Measurements from ENCODE around the gene ENDOV. TPM values are rescaled to one million over a fixed set of nuclear protein-coding genes. Genes with fewer than 3 reads are reported as not detected.

The ENDOV gene
- total RNA-seq, 2 donors from 2014 or later, result 10.3 to 11.7 TPM

DNA sequence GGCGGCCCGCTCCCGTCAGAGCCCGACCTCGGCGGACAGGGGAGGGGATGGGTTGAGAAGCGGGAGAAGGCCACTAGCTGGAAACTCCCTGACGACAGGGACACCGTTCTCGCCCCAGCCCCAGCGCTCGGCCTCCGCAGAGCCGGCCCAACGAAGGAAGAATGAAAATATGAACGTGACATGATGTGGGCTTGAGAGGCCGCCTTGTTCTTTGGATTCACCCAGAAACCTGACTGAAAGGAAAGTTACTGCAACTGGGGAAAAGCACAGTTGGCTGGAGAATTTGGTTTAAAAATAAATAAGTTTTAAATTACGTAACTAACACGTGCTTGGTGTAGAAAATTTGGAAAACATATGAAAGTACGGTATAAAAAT lies 40.4 kb downstream of the ENDOV start:
- intact Hi-C loops (cut with DNase I), result no loop called here
- DNase-seq (peak; percentile 70), ATAC-seq (peak; percentile 29 to 67)

DNA sequence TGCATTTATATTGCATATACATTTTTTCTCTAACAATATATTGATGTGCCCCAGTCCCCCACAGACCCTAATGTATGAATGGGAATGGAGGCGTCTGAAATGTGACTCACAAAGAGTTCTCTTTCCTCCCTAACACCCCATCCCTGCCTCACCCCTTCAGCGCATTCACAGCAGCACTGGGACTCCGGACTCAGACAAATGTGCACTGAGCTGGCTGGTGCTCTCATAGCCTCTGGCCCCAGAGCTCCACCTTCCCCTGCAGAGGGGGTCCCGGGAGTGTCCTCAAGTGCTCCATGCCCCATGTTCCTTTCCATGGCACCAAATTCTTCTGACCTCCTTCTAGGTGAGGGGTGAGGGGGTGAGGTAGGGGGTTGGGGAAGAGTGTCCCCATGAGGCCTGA lies 40.8 kb downstream of the ENDOV start:
- intact Hi-C loops (cut with DNase I), result no loop called here
- DNase-seq (no peak), ATAC-seq (no peak)

DNA sequence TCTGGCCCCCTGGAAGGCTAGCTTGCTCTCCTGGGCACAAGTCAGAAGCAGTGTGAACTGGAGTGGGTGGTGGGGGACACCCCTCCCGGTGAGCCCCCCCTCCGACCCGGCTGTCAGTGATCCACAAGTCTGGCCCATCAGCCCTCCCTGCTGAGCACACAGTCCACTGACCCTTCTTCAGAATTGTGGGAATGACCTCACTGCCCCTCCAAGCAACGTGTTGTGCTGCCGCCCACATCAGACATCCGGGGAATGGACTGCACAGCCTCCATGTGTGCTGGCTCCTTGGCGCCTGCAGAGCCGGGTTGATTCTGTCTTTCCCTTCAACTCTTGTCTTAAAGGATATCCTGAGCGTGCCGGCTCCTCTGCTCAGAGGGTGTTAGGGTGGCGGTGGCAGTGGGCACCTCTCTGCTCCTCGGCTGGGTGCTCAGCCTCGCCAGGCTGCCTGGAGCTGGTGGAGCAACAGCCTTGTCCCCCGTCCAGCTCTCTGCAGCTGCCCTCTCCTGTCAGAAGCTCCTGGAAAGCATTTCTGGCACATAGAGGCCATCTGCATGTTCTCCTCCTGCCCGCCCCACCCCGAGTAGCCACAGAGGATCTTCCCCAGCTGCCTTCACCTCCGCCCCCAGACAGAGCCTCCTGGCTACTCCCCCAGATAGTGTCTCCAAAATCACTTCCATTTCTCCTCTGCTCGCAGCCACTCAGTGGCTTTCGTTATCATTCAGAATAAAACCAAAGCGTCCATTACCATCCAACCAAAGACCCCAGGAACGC lies 41.7 kb downstream of the ENDOV start:
- DNase-seq (no peak), ATAC-seq (no peak)
- intact Hi-C loops (cut with DNase I), result no loop called here

DNA sequence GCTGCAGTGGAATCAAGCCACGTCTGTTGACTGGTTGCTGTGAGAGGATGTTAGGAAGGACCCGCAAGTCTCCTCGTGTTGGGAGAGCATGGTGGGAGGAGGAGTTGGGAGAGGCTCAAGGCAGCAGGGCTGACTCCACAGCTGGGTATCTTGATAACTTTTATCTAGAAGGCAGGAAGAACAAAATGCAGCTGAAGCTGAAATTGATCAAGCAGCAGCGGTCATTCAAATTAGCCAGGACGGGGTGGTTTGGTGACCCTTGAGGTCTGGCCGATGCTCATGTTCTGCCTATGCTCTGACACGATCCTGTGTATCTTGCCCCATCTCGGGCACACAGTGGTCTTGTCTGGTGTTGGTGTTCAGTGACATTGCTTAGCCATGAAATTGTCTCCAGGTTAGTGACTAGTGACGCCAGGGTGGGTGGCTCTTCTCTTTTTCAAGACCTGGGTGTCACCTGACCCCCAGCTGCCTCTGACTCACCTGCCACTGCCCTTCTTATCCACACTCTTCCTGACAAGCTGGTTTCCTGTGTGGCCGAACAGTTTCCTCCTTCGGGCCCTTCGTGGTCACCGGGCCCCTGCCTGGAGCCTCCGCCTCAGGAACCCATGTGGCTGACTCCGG lies 42.4 kb downstream of the ENDOV start:
- no peak for DNase-seq
- ATAC-seq, result no peak
- intact Hi-C loops (cut with DNase I), result no loop called here

DNA sequence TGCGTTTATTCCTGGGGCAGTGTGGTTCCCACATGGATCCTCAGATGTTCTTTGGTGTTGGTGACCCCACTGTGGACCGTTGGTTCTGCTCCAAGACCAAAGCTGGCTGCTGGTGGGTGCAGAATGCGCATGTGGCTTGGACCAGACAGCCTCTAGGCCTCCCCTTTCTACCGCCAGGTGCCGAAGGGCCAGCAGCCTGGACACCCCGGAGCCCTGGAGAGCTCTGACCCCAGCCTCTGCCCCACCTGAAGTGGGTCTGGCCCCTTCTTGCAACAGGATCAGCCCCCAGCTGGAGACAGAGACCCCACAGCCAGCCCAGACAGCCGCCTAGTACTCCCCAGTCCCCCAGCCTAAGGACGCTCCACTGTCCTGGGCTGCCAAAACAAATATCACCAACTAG lies 43.0 kb downstream of the ENDOV start:
- ATAC-seq (no peak), DNase-seq (no peak)
- intact Hi-C loops (cut with DNase I), result no loop called here

DNA sequence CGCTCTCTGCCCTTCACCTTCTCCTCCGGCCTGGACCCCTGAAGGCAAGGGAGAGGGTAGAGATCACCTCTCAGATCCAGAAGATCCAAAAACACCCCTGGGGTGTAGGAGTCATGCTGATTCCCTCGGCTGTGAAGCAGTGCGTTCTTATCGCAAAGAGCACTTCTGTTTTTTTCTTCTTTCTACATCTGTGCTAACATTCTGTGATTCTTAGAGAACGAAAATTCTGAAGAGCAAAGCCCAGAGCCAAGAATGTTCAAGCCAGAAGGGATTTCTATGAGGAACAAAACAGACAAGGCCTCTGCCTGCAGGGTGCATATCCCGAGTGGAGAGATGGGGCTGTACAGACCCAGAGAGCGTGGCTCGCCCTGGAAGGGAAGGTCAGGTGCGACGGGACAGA lies 44.3 kb downstream of the ENDOV start:
- DNase-seq (no peak), ATAC-seq (no peak)
- intact Hi-C loops (cut with DNase I), result no loop called here

DNA sequence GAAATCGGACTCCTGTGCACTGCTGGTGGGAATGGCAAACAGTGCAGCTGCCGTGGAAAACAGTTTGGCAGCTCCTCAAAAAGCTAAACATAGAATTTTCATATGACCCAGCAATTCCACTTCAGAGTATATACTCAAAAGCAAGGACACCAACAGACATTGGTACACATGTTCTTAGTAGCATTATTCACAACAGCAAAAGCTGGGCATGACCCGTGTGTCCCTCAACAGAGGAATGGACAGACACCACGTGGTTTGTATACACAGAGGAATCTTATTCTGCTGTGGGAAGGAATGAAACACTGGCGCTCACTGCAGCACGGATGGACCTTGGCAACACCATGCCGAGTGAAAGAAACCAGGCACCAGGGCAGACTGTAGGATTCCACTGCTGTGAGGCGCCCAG lies 45.5 kb downstream of the ENDOV start:
- ATAC-seq (peak; percentile 12 to 16), DNase-seq (no peak)
- intact Hi-C loops (cut with DNase I), result no loop called here

DNA sequence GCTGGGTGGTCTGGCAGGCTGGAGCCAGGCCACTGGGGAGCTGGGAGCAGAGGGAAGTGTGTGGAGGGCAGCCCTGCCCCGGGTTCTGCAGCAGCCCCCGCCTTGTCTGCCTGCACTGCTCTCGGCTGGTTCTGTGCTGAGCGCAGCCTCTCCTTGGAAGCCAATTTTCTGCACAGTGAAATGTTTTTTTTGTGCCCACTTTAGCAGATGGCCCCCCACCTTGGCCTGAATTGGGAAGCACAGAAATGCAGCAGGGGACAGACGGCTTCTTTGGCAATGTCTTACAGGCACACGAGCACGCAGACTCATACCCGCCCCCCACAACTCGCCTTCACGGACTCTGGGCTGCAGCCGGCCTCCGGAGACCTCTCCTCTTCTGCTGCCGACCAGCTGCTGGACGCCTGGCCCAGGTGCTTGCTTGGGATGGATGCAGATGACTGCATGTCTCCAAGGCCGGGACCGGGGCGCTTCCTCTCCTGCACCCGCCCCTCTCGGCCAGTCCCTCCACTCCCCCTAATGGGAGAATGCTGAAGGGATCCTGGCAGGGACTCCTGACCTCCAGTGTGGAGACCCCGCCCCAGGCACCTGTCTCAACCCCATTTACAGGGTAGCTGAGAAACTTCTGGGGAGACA lies 46.7 kb downstream of the ENDOV start:
- ATAC-seq (no peak), DNase-seq (no peak)
- intact Hi-C loops (cut with DNase I), result no loop called here

DNA sequence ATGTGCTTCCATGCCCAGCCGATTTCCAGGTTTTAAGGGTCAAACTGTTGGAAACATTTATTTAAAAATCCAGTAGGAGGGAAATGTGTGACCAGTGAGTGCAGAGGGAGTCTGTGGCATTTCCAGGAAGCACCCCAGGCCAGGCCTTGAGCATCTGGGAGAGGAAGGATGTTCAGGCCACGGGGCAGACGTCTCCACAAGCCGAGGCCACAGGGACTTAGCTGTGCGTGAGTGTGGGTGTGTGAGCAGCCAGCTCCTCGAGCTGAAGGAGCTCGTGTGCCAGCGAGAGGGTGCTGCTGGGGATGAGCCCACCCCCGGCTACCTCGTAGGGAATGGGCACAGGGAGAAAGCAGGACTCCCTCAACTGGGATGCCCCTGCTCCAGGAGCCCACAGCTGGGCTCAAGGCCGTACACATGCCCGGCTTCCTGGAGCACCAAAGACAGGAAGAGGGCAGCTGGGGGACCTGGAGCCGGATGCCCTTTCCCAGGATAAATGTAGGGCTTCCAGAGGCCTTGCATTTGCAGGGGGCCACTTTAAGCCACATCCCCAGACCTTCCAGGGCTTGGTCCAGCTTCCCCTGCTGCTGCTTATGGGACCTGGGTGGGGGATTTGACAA lies 48.9 kb downstream of the ENDOV start:
- intact Hi-C loops (cut with DNase I), result no loop called here
- ATAC-seq (no peak), DNase-seq (no peak)

DNA sequence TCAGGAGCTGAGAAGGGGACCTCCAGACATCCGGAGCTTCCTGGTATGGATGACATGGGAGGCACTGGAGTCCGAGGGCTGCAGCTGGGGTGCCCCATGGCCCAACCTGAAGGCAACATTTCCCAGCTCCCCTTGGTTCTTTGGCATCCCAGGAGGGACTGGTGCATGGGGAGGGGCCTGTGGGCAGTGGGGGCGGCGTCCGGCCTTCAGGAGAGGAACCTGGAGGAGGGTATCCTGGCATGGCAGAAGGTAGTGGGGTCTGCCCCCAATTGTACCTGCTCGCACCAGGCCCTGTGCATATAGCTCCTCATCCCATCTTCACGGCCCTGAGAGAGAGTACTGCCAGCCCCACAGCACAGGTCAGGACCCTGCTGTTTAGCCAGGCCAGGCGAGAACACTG lies 49.5 kb downstream of the ENDOV start:
- ATAC-seq (no peak), DNase-seq (no peak)
- intact Hi-C loops (cut with DNase I), result no loop called here

DNA sequence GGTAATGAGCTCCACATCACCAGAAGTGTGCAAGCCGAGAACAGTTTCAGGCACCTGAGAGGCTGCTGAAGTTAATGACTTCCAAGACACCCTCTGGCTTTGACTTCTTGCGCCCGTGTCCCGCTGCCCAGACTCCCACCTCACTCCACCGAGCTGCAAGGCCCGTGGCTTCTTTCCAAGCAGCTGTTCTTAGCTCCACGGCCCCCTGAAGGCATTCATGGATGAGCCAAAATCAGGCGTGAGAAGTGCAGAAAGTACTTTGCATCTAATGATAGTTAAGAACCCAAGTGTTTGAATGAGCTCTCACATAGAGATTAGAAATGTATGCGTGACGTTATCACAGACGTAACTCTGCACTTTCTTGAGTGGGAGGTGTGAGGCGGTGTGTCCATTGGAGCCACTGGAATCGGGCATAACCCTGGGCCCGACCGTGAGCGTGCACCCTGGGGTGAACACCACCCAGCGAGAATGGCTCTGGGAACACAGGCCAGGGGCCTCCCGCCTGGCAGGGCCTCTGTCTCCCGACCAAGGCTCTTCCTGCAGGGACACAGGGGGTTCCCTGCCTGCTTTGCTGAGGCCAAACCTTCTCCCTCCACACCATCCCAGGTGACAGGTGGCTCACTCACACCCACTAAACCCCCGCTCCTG lies 50.5 kb downstream of the ENDOV start:
- ATAC-seq, result no peak
- intact Hi-C loops (cut with DNase I), result no loop called here
- no peak for DNase-seq

DNA sequence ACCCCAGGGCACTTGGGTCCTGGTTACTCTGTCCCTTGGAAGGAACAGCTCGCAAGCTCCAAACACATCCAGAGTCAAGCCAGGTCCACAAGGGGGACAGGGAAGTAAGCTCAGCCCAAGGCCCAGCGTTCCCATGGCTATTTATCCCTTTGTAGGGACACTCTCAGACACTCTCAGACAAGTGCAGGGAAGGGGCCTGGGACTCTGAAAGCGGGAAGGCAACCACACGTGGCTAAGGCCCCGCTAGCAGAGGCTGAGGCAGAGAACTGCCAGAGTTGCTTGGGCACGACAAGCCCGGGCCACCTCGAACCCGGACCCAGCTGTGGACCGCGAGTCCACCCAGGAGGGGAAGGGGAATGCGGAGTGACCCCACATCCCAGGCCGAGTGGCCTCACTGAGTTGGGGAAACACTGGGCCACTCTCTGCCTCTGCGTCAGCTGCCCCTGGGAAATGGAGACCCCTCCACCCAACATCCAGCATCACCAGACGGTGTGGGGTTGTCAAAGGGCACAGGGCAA lies 51.3 kb downstream of the ENDOV start:
- ATAC-seq, result no peak
- no peak for DNase-seq
- intact Hi-C loops (cut with DNase I), result no loop called here

DNA sequence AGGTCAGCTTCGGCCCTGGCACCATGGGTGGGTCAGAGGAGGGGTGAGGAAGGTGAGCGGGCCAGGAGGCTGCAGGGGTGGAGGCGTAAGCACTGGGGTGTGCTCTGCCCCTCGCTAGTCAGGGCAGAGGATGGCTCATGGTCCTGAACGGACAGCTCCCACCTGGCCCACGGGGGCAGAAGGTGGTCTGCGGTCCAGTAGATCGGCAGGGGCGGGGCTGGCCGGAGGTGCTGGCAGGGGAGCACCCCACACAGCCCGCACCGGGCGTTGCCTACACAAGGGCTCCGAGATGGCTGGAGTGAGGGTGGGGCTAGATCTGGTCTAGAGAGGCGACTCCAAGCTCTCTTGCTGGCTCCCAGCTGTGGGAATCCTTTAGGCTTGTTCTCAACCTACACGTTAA lies 53.3 kb downstream of the ENDOV start:
- peak in 1 of 2 donors; percentile 30 for ATAC-seq
- no peak for DNase-seq
- intact Hi-C loops (cut with DNase I), result no loop called here

DNA sequence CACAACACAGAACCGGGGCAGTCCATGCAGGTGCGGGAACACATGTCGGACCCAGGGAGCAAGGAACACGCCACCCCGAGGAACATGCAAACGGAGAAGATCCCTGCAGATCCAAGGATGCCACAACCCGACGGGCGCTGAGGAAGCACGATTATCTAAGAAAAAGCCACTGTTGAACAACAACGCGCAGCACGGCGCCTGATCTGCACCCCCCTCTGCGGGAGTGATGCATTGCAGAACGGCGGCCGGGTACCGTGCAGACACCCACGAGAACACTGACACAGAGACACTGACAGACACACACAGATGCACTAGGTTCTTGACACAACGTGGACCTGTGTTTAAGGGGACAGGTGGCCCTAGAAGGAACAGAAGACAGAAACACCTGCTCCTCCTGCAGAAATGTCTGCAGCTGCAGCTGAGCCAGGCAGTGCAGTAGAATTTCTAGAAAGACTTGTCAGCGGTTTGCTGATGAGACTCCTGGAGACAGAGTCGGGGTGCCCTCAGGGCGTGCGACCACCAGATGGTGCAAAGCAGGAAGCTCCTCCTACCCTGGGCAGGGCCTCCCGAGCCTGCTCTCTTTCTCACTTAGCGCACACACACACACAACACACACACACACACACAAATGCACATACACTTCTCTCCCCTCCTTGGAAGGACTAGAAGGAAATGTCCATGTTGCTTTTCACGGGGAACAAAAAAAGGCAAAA lies 54.0 kb downstream of the ENDOV start:
- no peak for DNase-seq
- intact Hi-C loops (cut with DNase I), result no loop called here
- no peak for ATAC-seq

DNA sequence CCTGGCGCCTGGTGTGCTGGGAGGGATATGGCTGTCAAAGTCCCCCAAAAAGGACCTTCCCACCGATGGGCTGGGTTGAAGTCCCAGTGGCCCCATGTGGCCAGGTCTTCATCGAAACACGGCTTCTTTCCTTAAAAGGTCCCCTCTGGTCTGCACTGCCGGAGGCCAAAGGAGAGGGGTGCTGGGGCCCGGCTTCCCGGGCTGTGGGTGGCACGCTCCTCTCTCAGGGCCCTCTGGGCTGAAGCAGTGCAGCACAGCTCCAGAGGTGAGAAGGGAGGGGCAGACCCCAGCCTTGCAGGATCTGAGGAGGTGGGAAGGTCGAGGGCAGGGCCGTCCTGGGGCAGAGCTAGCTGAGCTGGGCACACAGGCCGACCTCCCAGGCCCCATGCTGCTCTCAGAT lies 54.7 kb downstream of the ENDOV start:
- DNase-seq (no peak), ATAC-seq (no peak)
- intact Hi-C loops (cut with DNase I), result no loop called here

DNA sequence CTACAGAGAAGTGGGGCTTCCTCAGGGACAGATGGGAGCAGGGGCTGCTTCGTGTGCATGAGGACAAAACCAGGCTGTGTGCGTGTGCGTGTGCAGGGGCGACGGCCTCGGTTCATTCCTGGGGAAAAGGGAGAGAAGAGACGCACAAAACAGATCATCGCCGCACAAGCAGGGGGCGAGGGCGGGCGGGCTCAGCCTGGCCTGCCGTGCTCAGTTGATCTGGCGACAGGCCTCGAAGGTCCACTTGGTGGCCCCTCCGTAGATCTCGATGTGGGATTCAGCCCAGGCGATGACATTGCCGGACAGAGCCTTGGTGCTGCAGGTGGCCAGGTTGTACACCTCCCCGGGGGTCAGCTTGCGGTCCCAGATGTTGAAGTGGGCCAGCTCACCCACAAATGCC lies 55.6 kb downstream of the ENDOV start:
- no peak for DNase-seq
- ATAC-seq, result no peak
- intact Hi-C loops (cut with DNase I), result no loop called here

DNA sequence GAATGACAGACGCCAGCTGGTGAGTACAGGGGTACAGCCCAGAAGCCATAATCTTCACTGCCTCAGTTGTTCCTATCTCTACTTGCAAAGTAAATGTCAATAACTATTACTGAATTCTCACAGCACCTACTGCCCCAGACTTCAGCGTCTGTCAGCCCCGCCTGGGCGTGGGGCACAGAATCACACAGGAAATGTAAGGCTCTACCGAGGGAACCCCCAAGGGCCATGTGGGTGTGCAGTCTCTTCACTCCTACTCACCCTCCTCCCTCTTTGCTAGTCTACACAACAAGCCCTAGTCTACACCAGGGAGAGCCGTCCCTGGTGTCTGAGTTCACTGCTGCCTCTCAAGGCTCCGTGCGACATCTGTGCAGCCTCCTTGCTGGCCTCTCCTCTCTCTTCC lies 57.0 kb downstream of the ENDOV start:
- ATAC-seq (no peak), DNase-seq (no peak)
- intact Hi-C loops (cut with DNase I), result no loop called here

DNA sequence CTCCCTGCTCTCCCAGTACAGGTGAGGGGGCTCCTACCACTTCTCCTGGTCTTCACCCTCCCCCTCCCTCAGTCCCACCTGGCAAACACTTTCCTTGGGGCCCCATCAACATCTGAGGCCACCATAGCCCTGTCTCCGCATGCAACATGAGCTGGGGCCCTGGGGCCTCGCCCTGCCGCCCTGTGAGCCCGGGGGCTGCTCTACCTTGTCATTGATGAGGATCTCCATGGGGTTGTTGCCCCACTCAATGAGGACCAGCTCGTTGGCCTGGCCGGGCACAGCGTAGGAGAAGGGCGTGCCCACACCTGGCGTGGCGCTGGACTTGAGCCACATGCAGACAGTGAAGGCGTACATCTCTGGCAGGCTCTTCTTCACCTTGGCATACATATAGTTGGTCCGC lies 58.0 kb downstream of the ENDOV start:
- ATAC-seq, result no peak
- DNase-seq, result no peak

DNA sequence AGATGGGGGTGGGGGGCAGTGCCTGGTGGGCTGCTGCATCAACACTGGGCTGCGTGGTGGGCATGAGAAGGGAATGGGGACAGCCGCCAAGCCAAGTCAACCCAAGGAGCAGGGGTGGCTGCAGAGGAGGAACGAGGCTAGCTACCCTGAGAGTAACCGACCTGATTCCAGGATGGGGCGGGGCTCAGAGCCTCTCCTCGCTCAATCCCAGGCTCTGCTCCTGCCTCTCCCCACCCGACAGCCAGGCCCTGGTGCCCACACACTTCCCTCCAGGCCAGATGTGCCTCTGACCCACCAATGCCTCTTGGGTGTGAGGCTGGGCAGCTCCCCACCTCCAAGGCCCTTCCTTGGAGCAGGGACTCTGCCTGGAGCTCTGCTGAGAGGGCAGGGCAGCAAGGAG lies 58.7 kb downstream of the ENDOV start:
- ATAC-seq, result no peak
- intact Hi-C loops (cut with DNase I), result no loop called here
- no peak for DNase-seq

More for the DNA sequence above, 58.0 kb downstream of the ENDOV start:
- intact Hi-C loops (cut with DNase I), result no loop called here
